HG03521 (cell line): ENCODE data around the gene RGS7.

Source experiments
- ATAC-seq: cut with Tn5 transposase; IDR thresholded peaks from one replicate; pipeline ENCODE4 v1.9.1; 2021; ENCODE audit warnings: mild to moderate bottlenecking, moderate library complexity; ENCODE audit not compliant: unreplicated experiment

RGS7 gene

DNA sequence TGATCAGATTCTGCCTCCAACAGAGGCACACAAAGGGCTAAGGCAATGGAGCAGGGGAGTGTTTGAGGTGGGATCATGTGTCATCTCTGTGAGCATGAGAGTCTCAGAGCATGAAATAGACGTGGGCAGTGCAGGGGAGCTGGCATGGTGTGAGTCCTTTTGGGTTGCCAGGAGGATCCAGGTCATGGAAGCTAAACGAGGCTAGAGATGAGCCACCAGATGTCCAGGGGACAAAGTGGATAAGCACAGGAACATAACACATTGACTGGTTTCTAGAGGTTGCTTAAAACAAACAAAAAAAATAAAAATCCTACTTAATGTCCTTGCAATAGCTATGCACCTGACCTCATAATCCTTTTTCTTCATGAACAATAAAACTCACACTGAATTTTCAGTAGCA is 490.3 kb downstream of the RGS7 start:
- ATAC-seq: no peak

DNA sequence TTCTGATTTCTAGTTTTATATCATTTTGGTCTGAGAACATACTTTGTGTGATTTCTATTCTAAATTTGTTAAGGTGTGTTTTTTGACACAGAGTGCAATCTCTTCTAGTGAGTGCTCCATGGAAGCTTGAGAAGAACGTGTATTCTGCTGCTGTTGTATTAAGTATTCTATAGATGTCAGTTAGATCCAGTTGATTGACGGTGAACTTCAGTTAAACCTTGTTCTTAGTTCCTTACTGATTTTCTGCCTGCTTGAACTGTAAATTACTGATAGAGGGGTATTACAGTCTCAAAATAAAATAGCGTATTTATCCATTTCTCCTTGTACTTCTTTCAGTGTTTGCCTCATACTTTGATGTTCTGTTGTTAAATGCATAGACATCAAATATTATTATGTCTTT is 497.0 kb downstream of the RGS7 start:
- no peak for ATAC-seq

DNA sequence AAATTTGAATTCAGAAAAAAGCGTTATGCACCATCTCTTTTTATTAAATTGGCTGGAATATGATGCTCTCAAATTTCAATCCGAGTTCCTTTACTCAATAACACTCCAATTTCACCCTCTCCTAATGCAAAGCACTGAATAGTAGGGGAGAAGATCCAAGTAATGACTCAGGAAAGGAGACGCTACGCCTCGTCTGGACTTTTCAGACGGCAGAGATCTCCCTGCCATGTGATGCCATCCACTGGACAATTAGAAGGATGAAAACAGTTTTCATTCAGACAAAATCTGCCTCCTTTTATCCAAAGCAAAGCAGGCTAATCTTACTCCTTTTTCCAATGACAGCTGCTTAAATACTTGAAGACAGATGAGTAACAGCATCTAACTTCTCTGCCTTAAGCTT is 502.6 kb downstream of the RGS7 start:
- ATAC-seq: no peak

DNA sequence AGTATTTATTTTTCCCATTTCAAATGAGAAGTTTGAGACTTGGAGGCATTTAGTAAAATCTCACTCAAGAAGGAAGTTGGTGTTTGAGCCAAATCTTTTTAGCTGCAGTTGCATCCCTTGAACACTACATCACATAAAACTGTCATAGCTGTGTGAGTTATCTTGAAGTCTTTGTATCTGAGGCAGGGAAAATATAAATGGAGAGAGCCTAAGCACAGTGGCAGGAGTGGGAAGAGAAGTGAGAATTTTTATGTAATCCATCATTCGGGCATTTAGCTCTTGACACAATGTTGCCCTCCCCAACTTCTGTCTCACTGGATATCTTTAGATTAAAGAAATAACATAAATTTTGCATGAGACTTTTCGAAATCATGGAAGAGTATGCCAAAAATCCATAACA is 509.7 kb downstream of the RGS7 start:
- ATAC-seq: no peak

DNA sequence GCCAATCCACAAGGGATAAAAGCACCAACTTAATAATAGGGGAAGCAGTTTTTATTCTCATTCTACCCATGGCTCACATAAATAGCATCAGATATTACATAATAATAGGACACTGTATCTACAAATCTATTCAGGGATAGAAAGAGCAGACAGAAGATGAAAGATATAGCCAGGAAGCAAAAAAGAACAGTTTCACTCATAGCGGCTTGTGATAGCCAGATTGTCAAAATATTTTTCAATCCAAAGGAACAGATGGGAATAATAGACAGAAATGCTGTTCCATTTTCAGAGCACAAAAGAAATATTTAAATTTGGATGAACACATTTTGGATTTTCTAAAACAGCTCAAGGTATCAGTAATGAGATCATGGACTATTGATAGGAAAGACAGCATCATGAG is 512.5 kb downstream of the RGS7 start:
- ATAC-seq: no peak

DNA sequence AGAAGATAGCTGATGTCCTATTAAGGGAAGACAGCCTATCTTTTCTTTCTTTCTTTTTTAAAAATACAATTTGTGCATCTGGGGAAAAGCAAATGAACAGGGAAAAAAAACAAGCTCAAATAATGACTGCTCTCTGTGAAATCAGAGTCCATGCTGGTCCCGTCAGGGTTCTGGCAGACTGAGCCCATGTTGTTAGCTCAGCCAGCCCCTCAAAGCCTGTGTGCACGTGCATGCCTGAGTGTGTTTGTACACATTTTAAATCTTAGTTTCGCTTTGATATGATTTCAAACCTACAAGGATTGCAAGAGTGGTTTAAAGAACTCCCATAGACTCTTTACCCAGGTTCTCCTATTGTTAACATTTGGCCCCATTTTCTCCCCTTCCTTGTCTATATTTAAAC is 513.2 kb downstream of the RGS7 start:
- no peak for ATAC-seq

DNA sequence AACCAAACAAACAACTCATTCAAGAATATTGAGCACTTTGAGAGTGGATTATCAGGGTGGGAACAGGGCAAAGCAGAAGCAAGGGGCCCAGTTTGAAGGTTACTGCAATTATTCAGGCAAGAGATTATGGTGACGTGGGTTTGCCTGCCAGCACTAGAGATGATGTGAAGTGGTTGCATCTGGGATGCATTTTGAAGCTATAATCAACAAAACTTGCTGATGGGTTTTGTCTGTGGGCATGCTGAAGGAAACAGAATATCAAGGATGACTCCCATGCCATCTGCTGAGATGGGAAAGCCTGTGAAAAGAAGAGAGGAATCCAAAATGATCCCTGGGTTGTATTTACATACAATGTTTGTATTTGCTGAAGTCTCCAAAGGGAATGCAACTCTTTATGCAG is 520.7 kb downstream of the RGS7 start:
- no peak for ATAC-seq

DNA sequence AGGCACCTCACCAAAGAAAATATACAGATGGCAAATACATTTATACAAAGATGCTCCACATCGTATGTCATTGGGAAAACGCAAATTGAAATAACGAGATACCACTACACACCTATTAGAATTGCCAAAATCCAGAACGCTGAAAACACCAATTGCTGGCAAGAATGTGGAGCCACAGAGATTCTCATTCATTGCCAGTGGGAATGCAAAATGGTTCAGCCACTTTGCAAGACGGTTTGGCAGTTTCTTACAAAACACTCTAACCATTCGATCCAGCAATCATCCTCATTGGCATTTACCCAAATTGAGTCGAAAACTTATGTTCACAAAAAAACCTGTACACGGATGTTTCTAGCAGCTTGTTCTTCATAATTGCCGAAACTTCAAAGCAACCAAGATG is 521.7 kb downstream of the RGS7 start:
- ATAC-seq: no peak

DNA sequence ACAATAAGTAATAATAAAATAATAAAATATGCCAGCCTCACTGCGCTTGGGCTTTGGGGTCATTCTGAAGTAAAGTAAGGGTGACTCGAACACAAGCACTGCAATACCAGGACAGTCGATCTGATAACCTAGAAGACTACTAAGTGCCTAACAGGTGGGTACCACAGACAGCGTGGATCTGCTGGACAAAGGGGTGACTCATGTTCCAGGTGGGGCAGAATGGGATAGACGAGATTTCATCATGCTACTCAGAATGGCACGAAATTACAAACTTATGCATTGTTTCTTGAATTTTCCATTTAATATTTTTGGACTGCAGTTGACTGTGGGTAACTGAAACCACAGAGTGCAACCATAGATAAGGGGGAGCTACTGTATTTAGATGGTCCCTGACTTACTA is 523.9 kb downstream of the RGS7 start:
- no peak for ATAC-seq

DNA sequence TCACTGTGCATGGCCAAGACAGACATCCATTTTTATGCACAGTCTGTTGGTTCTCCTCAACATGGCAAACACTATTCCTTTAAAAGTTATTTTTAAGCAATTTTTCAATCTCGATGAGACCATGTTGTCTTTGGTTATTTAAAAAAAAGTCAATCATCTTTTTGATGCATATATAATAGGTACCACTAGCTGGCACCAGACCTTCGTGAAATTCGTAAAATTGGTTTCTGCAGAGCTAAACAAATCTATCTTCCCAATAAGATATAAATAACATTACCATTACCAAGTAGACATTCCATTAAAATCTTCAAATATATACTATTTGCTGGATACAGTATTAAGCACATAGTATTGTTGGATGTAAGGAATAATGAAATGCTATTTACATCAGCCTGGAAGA is 525.1 kb downstream of the RGS7 start:
- ATAC-seq: no peak

DNA sequence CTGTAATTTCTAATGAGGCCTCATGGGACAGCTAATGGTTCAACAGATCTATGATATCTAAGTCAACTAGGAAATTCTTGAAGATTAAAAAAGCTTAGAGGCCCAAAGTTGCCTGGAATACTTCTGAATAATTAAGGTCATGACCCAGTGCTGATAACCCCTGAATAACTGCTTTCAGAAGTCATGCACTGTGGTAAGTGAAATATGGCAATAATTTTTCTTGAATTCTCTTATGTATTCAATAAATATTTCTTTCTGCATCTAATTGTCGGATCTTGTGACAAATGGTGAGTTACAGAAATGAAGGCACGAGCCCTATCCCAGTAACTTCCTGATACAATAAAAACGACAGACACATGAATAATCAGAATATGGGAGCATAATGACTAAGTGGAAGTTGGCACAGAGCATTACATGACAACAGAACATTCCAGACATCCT is 525.8 kb downstream of the RGS7 start:
- no peak for ATAC-seq

DNA sequence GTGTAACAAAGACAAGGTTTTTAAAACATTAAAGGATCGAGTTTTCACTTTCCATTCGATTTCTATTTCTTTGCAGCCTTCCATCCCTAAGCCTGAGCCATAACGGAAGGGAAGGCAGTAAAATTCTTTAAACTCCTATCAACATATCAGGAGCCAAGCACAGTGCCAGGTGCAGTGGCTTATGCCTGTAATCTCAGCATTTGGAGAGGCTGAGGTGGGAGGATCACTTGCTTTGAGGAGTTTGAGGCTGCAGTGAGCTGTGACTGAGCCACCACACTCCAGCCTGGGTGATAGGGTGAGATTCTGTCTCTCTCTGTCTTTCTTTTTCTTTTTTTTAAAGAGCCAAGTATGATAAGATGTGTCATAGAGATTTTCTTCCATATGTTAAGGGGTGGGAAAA is 527.5 kb downstream of the RGS7 start:
- no peak for ATAC-seq

DNA sequence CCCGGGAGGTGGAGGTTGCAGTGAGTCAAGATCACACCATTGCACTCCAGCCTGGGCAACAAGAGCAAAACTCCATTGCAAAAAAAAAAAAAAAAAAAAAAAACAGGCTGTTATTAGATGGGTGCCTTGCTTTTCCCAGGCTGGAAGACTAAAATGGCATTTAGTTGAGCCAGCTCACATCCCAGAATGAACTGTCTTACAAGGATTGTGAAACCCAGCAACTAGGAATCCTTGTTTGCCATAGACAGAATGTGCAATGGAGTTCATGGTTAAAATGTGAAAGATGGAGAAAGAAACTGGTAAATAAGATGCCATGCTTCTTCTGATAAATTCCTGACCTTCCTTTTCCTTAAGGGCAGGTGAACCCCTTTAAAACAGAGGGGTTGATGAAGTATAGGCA is 529.2 kb downstream of the RGS7 start:
- no peak for ATAC-seq

DNA sequence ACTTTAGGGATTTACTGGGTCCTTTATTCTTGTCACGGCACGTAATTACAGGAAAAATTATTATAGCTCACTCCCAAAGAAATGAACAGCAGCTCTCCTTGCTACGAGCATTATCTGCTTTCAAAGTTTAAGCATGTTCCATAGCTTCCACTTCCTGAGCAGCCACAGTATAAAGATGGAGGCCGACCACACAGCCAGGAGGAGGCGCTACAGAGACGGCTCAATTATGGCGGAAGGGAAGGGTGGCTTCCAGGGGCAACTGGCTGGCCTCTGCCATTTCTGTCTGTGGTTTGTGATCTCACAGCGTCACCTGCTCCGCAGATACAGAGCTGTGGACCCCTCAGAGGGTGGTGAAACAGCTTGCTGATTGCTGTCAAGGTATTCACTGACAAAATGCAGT is 532.8 kb downstream of the RGS7 start:
- ATAC-seq: no peak

DNA sequence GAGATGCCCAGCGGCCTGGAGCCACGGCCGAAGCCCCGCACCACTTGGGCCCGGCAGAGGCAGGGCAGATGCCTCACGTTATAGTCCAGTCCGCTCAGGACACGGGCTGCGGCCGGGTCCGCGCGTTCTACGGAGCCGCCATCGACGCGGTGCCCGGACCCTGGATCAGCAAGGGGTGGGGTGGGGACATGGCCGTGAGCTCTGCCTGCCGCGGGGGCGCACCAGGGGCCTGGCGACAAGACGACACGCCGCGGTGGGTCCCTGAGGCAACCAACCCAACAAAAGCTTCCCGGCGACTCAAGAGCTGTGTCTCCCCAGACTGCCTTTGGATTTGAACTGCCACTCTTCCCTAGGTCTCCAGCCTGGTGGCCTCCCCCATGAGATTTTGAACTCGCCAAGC is 533.6 kb downstream of the RGS7 start:
- ATAC-seq: no peak

DNA sequence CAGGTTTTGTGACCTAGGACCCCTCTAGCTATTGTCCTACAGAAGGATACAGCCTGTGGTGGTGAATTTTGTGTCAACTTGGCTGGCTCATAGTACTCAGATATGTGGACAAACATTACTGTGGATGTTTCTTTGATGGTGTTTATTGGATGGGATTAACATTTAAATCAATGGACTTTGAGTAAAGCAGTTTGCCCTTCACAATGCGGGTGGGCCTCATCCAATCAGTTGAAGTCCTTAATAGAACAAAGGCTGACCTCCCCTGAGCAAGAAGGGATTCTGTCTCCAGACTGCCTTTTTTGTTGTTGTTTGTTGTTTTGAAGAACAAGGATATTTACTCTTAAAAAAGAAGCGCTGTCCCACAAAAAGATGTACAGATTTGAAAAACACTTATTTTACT is 535.1 kb downstream of the RGS7 start:
- ATAC-seq: no peak

DNA sequence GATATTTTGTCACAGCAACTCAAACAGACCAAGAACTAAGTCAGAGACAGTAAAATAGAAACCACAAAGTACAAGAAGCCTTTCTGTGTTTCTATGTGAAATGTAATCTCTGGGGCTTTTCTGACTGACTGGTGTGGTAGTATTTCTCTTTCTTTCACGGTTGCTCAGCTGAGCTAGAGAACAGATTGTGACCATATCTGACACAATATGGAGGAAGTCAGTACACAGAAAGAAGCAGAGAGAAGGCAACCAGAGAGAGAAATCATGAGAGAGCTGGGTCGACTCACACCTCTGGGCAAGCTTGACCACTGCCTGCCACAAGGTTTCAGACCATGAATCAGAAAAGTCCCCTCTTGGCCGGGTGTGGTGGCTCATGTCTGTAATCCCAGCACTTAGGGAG is 536.2 kb downstream of the RGS7 start:
- ATAC-seq: peak; percentile 50

DNA sequence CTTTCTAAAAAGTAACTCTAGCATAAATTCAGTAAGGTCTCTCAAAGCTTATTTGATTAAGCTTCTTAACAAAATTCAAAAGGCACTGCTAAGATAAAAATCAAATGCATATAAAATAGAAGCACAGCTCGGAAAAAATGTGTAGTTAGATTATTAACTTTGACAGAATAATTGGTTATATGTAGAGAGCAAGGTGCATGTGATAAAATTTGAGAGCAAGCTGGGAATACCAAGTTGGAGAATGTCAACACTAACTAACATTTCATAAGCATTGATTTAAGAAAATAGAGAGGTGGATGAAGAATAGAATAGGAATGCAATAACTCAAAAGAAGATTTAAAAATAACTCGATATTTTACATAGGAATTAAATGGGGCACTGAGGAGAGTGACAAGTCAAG is 540.5 kb downstream of the RGS7 start:
- ATAC-seq: no peak

DNA sequence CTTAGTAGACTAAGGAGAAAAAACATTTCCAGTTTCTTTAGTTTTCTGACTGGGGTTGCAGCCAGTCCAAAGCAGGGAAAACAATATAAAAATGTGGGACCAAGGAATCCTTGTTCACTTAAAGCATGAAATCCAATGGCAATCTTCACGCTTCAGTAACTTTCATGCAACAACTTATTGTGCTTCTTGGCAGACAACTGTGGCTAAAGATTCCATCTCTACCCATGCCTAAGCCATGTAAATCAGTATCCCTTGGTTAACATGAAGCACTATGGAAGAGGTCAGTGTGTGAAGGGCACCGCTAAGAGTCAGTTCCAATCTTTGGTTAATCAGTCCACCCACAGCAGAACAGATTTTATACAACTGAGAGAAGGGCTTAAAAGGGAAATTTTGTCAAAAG is 543.3 kb downstream of the RGS7 start:
- ATAC-seq: no peak

DNA sequence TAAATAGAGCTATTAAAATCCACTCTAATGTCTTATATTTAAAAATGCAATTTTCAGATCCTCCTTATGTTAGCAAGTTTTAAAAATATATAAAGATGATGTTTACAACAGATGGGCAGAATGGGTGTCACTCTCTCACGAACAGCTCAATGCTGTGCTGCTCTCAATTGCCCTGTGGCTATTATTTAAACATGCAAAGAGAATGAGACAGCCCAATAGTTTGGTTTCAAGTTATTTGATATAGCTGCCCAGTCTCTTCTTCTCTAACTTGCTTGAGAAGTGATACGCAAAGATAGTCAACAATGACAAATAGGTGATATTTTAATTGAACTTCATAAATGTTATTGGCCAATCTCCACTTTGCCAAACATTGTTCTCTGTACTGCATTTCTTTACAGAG is 545.7 kb downstream of the RGS7 start:
- ATAC-seq: no peak

DNA sequence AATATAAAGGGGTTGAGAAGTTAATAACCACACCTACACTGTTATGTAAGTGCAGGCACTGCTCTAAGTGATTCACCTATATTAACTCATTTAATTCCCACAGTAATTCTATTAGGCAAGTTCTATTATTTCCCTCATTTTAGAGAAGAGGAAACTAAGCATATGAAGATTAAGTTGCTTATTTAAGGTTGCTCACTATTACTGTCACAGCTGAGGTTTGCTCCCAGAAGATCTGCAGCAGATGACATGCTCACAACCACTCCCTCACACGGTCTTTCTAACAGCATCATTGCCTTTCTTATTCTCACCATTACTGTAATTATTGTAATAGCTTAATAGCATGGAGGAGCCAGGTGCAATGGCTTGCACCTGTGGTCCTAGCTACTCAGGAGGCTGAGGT is 548.6 kb downstream of the RGS7 start:
- no peak for ATAC-seq

DNA sequence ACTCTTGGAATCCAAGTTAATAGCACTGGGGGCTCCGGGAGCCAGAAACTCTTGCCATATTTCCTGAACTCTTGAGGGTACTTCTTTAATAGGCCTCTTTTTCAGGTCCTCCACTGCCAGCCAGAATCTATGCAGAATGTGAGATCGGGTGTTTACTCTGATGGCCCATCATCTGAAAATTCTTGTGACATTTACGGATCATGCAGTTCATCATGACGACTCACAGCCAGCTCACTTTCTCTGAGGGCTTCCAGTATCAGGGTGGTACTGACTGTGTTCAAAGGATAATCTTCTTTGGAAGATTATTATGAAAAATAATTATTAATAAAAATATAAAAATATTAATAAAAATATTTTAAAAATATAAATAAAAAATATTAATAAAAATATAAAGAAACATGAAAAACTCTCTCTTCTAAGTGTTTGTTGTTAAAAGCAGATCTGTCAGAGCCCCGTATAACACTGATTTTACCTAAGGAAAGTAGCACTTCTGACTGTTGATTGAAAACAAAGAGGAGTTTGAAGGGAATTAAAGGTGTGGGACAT is 550.7 kb downstream of the RGS7 start:
- no peak for ATAC-seq

DNA sequence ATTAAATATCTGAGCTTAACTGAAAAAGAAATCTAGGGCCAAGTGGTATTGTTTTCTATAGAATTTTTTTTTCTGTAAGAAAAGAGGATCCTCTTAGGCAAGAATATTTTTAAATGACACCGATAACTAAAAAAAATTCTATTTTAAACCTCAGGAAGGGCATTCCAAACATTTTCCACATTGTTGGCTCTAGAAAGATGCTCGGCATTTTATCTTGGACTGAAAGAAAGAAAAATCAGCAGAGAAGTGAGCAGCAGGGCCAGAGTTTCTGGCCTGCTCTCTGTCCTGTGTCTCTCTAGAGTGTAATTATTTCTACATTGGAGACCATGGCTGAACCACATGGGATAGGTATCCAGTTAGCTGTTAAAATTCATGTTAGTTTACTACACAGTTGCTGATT is 552.5 kb downstream of the RGS7 start:
- ATAC-seq: no peak

DNA sequence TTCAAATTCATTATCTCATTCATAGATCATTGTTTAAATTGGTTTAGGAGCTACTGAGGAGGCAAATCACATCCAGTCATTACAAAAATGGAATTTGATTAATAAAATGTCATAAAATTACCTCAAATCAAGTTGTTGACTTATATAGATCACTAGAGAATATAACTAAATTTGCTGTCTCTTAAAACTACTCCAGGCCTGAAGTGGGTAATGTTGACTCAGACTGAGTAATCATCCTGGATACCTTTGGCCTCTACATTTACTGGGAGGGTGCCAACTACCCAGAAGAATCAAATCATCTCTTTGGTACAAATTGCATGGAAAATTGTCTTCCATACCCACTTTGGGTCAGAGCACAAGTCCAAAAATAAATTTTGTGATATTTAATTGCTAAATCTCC is 553.9 kb downstream of the RGS7 start:
- ATAC-seq: no peak
